Thoracic aorta endothelial cell (primary cell): Measurements from ENCODE around the gene FAM78B. TPM values are rescaled to one million over a fixed set of nuclear protein-coding genes. Genes with fewer than 3 reads are reported as not detected.

ENCODE experiments used
- small RNA-seq: library from RNA; depleted of rRNA; stranded (forward); fragments of <200 nt; gene quantifications from one replicate; pipeline ENCODE3, GENCODE V24; 2012
- total RNA-seq: library from RNA; depleted of rRNA; stranded (reverse); fragments of >200 nt; gene quantifications from 2 replicates; pipeline ENCODE4 v1.2.3, GENCODE V29; 2012

Gene FAM78B, protein sequence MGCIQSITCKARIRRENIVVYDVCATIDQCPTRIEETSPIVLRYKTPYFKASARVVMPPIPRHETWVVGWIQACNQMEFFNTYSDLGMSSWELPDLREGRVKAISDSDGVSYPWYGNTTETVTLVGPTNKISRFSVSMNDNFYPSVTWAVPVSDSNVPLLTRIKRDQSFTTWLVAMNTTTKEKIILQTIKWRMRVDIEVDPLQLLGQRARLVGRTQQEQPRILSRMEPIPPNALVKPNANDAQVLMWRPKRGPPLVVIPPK
- 0.36 and 0.40 TPM in 2 replicates for total RNA-seq

DNA sequence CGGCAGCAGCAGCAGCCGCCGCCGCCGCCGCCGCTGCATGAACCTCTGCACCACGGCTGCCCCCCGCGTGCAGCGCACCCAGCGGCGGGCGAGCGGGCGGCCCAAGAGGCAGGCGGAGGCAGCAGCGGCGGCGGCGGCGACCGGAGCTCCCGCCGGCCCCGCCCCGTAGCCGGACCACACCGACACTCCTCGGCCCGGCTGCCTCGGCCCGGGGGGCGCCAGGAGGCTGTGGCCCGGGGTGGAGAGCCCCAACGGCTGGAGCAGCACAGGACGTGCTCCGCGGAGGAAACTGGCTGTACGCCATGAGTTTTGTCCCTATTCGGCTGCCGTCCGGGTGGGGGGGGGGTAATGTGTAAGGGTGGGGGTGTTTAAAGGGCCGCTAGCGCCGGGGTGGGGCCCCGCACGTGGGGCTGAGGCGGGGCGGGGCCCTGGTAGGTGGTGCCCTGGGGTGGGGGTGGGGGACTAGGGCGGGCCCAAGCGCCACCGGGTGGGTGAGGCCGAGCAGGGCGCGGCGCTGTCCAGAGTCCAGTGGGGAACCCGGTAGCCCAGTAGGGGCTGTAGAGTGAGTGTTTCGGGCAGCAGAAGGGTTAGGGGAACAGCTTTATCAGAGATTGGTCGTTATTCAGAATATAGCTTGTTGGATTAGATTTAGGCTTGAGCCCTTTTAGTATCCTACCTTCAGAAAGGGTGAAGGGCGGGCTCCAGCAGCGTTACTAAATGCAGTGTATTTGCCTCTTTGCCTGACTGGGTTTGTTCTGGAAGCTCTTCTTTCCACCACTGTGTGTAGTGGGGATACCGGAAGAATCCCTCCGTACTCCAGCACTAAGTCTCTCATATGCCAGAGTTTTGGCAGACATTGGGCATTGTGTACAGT, at the start of gene FAM78B:
Gene FAM78B (minus strand): TSS at position 304 of the 874 bp plus-strand sequence. CDS start 753 bp downstream, outside the sequence.

Small RNA genes lying within 50 kb of the gene (small RNA-seq; reads per million reads assigned to genes)
- gene MIR921 (not detected), gene RNA5SP64 (not detected)
